MM.1S (cell line): Measurements from ENCODE around the gene TBC1D14.

Experiments used
- DNase-seq: peaks from one replicate; pipeline ENCODE4 v3.0.0-alpha.2; 2015
- H2AFZ ChIP-seq: fragments of 300-600 bp; sonication (generic); 2 replicates; pipeline ENCODE4 v1.6.0; 2016; ENCODE audit warnings: antibody characterized with exemption, low read length
- H3F3A ChIP-seq: fragments of 300-600 bp; sonication (generic); 2 replicates; pipeline ENCODE4 v1.6.1; 2016; ENCODE audit warnings: mild to moderate bottlenecking, antibody characterized with exemption, low read length, moderate library complexity, mixed read lengths; ENCODE audit not compliant: insufficient read depth
- H3K27ac ChIP-seq: fragments of 300-600 bp; sonication (generic); 2 replicates; pipeline ENCODE4 v1.5.1; 2016; ENCODE audit warnings: mild to moderate bottlenecking, low read length
- H3K27me3 ChIP-seq: fragments of 300-600 bp; sonication (generic); replicated peaks from 2 replicates; pipeline ENCODE4 v1.6.0; 2016; ENCODE audit warnings: low read length; ENCODE audit not compliant: insufficient read depth
- H3K36me3 ChIP-seq: fragments of 300-600 bp; sonication (generic); replicated peaks from 2 replicates; pipeline ENCODE4 v1.6.1; 2016; ENCODE audit warnings: mild to moderate bottlenecking, low read length, mixed read lengths; ENCODE audit not compliant: insufficient read depth
- H3K4me1 ChIP-seq: fragments of 300-600 bp; sonication (generic); 2 replicates; pipeline ENCODE4 v1.6.1; 2016; ENCODE audit warnings: low read length, mixed read lengths
- H3K4me2 ChIP-seq: fragments of 300-600 bp; sonication (generic); 2 replicates; pipeline ENCODE4 v1.6.0; 2016; ENCODE audit warnings: low read depth, low read length
- H3K4me3 ChIP-seq: fragments of 300-600 bp; sonication (generic); 2 replicates; pipeline ENCODE4 v1.5.1; 2016; ENCODE audit warnings: low read length, mixed read lengths
- H3K79me2 ChIP-seq: fragments of 300-600 bp; sonication (generic); 2 replicates; pipeline ENCODE4 v1.6.1; 2016; ENCODE audit warnings: mixed run types, low read length, mixed read lengths
- H3K9ac ChIP-seq: fragments of 300-600 bp; sonication (generic); 2 replicates; pipeline ENCODE4 v1.6.1; 2016; ENCODE audit warnings: low read length, mixed read lengths
- H3K9me2 ChIP-seq: fragments of 300-600 bp; sonication (generic); replicated peaks from 2 replicates; pipeline ENCODE4 v1.6.1; 2016; ENCODE audit warnings: mild to moderate bottlenecking, low read length, mixed read lengths; ENCODE audit not compliant: insufficient read depth
- H3K9me3 ChIP-seq: fragments of 300-600 bp; sonication (generic); replicated peaks from 2 replicates; pipeline ENCODE4 v1.6.1; 2016; ENCODE audit warnings: mild to moderate bottlenecking, low read length, mixed read lengths; ENCODE audit not compliant: insufficient read depth
- H4K20me1 ChIP-seq: fragments of 300-600 bp; sonication (generic); 2 replicates; pipeline ENCODE4 v1.6.1; 2016; ENCODE audit warnings: mild to moderate bottlenecking, low read length, moderate library complexity, mixed read lengths; ENCODE audit not compliant: insufficient read depth
- CTCF ChIP-seq: fragments of 300-600 bp; sonication (generic); IDR thresholded peaks from 2 replicates; pipeline ENCODE4 v1.5.1; 2016; ENCODE audit warnings: antibody characterized with exemption, low read length, mixed read lengths
- EZH2 ChIP-seq: fragments of 300-600 bp; sonication (generic); optimal IDR thresholded peaks from 2 replicates; pipeline ENCODE3; 2017; ENCODE audit warnings: low read depth, mild to moderate bottlenecking, antibody characterized with exemption, low read length, mixed read lengths
- EZH2phosphoT487 ChIP-seq: fragments of 300-600 bp; sonication (generic); IDR thresholded peaks from 2 replicates; pipeline ENCODE4 v1.6.1; 2018; ENCODE audit warnings: antibody characterized with exemption, low read length

The TBC1D14 gene

DNA sequence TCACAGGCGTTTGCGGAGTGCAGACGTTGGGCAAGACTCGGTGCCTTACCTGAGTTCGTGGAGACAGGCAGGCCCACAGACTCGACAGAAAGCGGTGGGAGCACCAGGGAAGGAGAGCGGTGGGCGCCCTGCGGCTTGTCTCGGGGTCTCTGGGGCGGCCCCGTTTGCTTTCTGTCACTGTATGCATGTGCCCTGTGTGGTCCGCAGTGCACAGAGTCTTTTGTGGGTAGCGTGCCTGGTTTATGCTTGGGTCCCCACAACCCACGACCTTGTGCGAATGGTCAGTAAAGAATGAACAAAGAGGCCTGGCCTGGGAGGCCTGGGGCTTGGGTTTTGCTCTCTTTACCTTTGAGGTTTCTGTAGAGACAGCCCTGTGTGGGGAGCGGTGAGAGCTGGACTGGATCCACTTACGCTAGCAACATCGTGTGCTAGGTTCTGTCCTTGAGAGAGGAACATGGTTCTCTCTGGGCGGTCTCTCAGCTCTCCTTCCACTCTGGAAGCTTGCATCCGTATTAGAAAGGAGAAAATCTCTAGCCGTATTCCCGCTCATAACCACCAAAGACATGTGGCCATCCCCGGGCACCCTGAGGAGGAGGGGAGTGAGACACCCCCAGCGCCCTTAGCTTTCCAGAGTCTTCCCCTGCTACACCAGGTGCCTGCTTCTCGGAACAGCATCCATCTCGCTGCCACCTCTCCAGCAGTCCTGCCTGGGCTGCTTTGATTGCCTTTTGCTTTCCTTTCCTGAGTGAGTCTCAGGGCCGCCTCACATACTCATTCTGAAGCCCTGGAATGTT lies 134.7 kb downstream of the TBC1D14 start:
- no peaks in the 10 kb centered on the region for H3K36me3 ChIP-seq
- DNase-seq, result no peak
- H3K9me3 ChIP-seq, result no peaks in the 10 kb centered on the region
- H3F3A ChIP-seq, result no peaks in the 10 kb centered on the region
- H3K9me2 ChIP-seq, result no peaks in the 10 kb centered on the region
- peak overlapping the region; percentile 99 for H3K4me3 ChIP-seq
- 0 out of 2 replicates have a peak, but pooled peaks cover 3% of the 10 kb centered on the region for H3K27me3 ChIP-seq
- H3K4me2 ChIP-seq, result peak overlapping the region; percentile 88
- no peak for TF ChIP-seq EZH2phosphoT487
- no peak for TF ChIP-seq EZH2
- no peak for TF ChIP-seq CTCF
- no peaks in the 10 kb centered on the region for H4K20me1 ChIP-seq
- peak overlapping the region; percentile 88; the same call in 1 of the 2 replicates for H3K9ac ChIP-seq
- H3K27ac ChIP-seq, result no peak overlapping the region
- peaks cover 11% of the 10 kb centered on the region; the same call in 1 of the 2 replicates for H3K4me1 ChIP-seq
- peaks cover 58% of the 10 kb centered on the region for H3K79me2 ChIP-seq
- peak overlapping the region; percentile 94 for H2AFZ ChIP-seq

GRCh38 chr4:7045553-7045952 lies 135.9 kb downstream of the TBC1D14 start:
- H3K9me2 ChIP-seq, result no peaks in the 10 kb centered on the region
- H3F3A ChIP-seq, result no peaks in the 10 kb centered on the region
- H2AFZ ChIP-seq, result no peak overlapping the region
- H3K27ac ChIP-seq, result no peak overlapping the region
- no peaks in the 10 kb centered on the region for H3K9me3 ChIP-seq
- H4K20me1 ChIP-seq, result no peaks in the 10 kb centered on the region
- H3K9ac ChIP-seq, result no peak overlapping the region
- no peak overlapping the region for H3K4me3 ChIP-seq
- 0 out of 2 replicates have a peak, but pooled peaks cover 3% of the 10 kb centered on the region for H3K27me3 ChIP-seq
- no peak for TF ChIP-seq CTCF
- no peak for TF ChIP-seq EZH2
- no peak for TF ChIP-seq EZH2phosphoT487
- peaks cover 11% of the 10 kb centered on the region; the same call in 1 of the 2 replicates for H3K4me1 ChIP-seq
- H3K79me2 ChIP-seq, result peaks cover 70% of the 10 kb centered on the region
- no peak for DNase-seq
- no peaks in the 10 kb centered on the region for H3K36me3 ChIP-seq
- H3K4me2 ChIP-seq, result no peak overlapping the region

GRCh38 chr4:7045961-7046921 lies 136.6 kb downstream of the TBC1D14 start:
- H3K4me3 ChIP-seq, result no peak overlapping the region
- no peak overlapping the region for H3K9ac ChIP-seq
- H3K4me2 ChIP-seq, result no peak overlapping the region
- no peak overlapping the region for H3K27ac ChIP-seq
- H3K27me3 ChIP-seq, result 0 out of 2 replicates have a peak, but pooled peaks cover 3% of the 10 kb centered on the region
- H3F3A ChIP-seq, result no peaks in the 10 kb centered on the region
- no peak overlapping the region for H2AFZ ChIP-seq
- DNase-seq, result no peak
- H3K36me3 ChIP-seq, result no peaks in the 10 kb centered on the region
- peaks cover 11% of the 10 kb centered on the region; the same call in 1 of the 2 replicates for H3K4me1 ChIP-seq
- H3K9me3 ChIP-seq, result no peaks in the 10 kb centered on the region
- H3K9me2 ChIP-seq, result no peaks in the 10 kb centered on the region
- H4K20me1 ChIP-seq, result no peaks in the 10 kb centered on the region
- peaks cover 77% of the 10 kb centered on the region for H3K79me2 ChIP-seq
- TF ChIP-seq EZH2 (no peak), EZH2phosphoT487 (no peak), CTCF (no peak)
